Bronchial epithelial cell (primary cell): ENCODE measurements around the gene IL21R. TPM values are rescaled to one million over a fixed set of nuclear protein-coding genes. Genes with fewer than 3 reads are reported as not detected.

Experiments used
- DNase-seq: peaks from one replicate; pipeline ENCODE4 v3.0.0-alpha.2; 2010; ENCODE audit warnings: low read depth
- FAIRE-seq: peaks from 2 replicates; lab custom pipeline; 2011; peaks lifted over from hg19 to GRCh38; lab: Jason Lieb, UNC
- H3K27me3 ChIP-seq: 2 replicates; pipeline ENCODE4 v1.5.1; 2011; ENCODE audit warnings: low read length; ENCODE audit not compliant: control insufficient read depth, insufficient read depth
- H3K36me3 ChIP-seq: 2 replicates; pipeline ENCODE4 v1.5.1; 2011; ENCODE audit warnings: low read length; ENCODE audit not compliant: control insufficient read depth, insufficient read depth
- H3K4me3 ChIP-seq: 2 replicates; pipeline ENCODE4 v1.5.1; 2011; ENCODE audit warnings: mild to moderate bottlenecking, low read depth, low read length, control low read depth
- CTCF ChIP-seq: IDR thresholded peaks from 2 replicates; pipeline ENCODE4 v1.5.1; 2011; ENCODE audit warnings: mild to moderate bottlenecking, moderate library complexity, low read length, control low read depth, inconsistent platforms; ENCODE audit not compliant: insufficient read depth, severe bottlenecking
- total RNA-seq: library from RNA; depleted of rRNA; stranded (reverse); fragments of >200 nt; gene quantifications from 2 replicates; pipeline ENCODE4 v1.2.1, GENCODE V29; 2014

IL21R gene
- total RNA-seq, 1 donor from 2014 or later = not detected

GRCh38 chr16:27461483-27462171 is 59.7 kb downstream of the IL21R start:
- FAIRE-seq (no peak), DNase-seq (no peak)
- no peaks in the 10 kb centered on the region for H3K27me3 ChIP-seq
- TF ChIP-seq CTCF = no peak
- peaks cover 8% of the 10 kb centered on the region for H3K36me3 ChIP-seq
- H3K4me3 ChIP-seq = no peak overlapping the region

- Histone ChIP-seq H3K36me3 (peaks cover 10% of the 10 kb centered on the region), H3K27me3 (no peaks in the 10 kb centered on the region), H3K4me3 (no peak overlapping the region)
- TF ChIP-seq CTCF = no peak
- FAIRE-seq = no peak
- DNase-seq = no peak
Measured at GRCh38 chr16:27462200-27462845, 60.3 kb downstream of the IL21R start.

GRCh38 chr16:27462846-27463682 is 61.1 kb downstream of the IL21R start:
- no peak for FAIRE-seq
- no peak overlapping the region for H3K4me3 ChIP-seq
- H3K36me3 ChIP-seq = peaks cover 10% of the 10 kb centered on the region
- H3K27me3 ChIP-seq = no peaks in the 10 kb centered on the region
- TF ChIP-seq CTCF = no peak
- DNase-seq = no peak

- DNase-seq (no peak), FAIRE-seq (no peak)
- Histone ChIP-seq H3K4me3 (no peak overlapping the region), H3K36me3 (peaks cover 15% of the 10 kb centered on the region), H3K27me3 (no peaks in the 10 kb centered on the region)
- no peak for TF ChIP-seq CTCF
Measured at GRCh38 chr16:27463741-27464591, 62.0 kb downstream of the IL21R start.

DNA sequence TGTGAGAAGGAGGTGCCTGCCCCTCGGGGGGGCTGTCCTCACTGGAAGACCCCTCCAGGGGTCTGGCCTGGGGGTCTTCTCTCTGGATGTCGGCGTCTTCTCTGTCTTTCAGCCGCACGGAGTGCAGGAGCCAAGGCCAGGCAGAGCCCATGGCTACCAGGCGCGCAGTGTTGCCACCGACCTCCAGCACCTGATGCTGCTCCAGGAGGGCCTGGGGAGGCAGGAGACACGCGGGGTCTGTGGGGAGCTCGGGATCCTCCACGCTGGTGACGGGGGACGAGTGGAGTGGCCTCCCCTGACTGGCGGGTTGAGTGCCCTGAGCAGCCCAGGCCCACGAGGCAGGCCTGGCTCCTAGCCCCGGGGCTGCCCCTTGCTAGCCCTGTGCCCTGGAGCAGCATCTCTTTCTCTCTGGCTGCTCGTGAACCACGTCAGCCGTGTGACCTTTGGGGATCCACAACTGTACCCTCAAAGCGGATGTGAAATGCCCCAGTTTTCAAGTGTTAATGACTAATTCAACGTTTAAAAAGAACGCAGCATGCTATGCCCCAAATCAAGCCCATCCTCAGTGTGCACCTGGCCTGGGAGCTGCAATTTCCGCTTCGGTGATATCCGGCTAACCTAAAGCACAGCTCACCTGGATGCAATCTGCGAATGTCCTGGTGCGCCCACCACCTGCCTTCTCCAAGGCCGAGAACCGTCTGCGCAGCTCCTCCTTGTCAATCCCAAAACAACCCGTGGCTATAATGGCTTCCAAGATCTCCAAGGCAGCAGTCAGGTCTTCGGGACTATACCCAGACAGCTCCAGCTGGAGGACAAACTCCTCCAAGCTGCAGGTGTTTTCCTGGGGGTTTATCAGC is 62.9 kb downstream of the IL21R start:
- DNase-seq (no peak), FAIRE-seq (no peak)
- no peak overlapping the region for H3K4me3 ChIP-seq
- no peak for TF ChIP-seq CTCF
- H3K36me3 ChIP-seq = peaks cover 21% of the 10 kb centered on the region
- H3K27me3 ChIP-seq = no peaks in the 10 kb centered on the region
